HG02970 (cell line): ENCODE results near the gene NOCT.
"Not testable (repeated sequence)": the region's sequence is repeated elsewhere in the genome, so short reads cannot be mapped to it uniquely, and the experiment has no call there.

Source experiments
- ATAC-seq: cut with Tn5 transposase; IDR thresholded peaks from one replicate; pipeline ENCODE4 v1.9.1; 2021; ENCODE audit warnings: mild to moderate bottlenecking, moderate library complexity, moderate number of reproducible peaks; ENCODE audit not compliant: unreplicated experiment, low FRiP score

Gene NOCT

GRCh38 chr4:139015269-139015947 is at the start of gene NOCT:
Gene NOCT, plus strand, starts transcription at chr4:139015781. Its CDS starts 201 bp downstream, at chr4:139015982.
- peak; percentile 96 for ATAC-seq

GRCh38 chr4:138967313-138967712 is 48.3 kb upstream of the NOCT start:
- peak; percentile 98 for ATAC-seq

GRCh38 chr4:138972956-138973801 is 42.4 kb upstream of the NOCT start:
- ATAC-seq = no peak

- no peak for ATAC-seq
Observed at GRCh38 chr4:138975225-138975624, 40.4 kb upstream of the NOCT start.

- no peak for ATAC-seq
Observed at GRCh38 chr4:138976526-138976925, 39.1 kb upstream of the NOCT start.

GRCh38 chr4:138977524-138977923 is 38.1 kb upstream of the NOCT start:
- ATAC-seq = peak; percentile 94

- no peak for ATAC-seq
Observed at GRCh38 chr4:138978028-138978585, 37.5 kb upstream of the NOCT start.

- no peak for ATAC-seq
Observed at GRCh38 chr4:138978600-138978999, 37.0 kb upstream of the NOCT start.

GRCh38 chr4:138979742-138980141 is 35.8 kb upstream of the NOCT start:
- no peak for ATAC-seq

GRCh38 chr4:138981930-138982390 is 33.6 kb upstream of the NOCT start:
- ATAC-seq = no peak

- no peak for ATAC-seq
Observed at GRCh38 chr4:138982754-138983153, 32.8 kb upstream of the NOCT start.

GRCh38 chr4:138983690-138984089 is 31.9 kb upstream of the NOCT start:
- no peak for ATAC-seq

GRCh38 chr4:138984647-138985046 is 30.9 kb upstream of the NOCT start:
- no peak for ATAC-seq

- no peak for ATAC-seq
Observed at GRCh38 chr4:138992676-138993075, 22.9 kb upstream of the NOCT start.

- ATAC-seq = no peak
Observed at GRCh38 chr4:138996090-138996489, 19.5 kb upstream of the NOCT start.

GRCh38 chr4:138999666-139000065 is 15.9 kb upstream of the NOCT start:
- ATAC-seq = no peak

- ATAC-seq = not testable (repeated sequence)
Observed at GRCh38 chr4:139000134-139000533, 15.4 kb upstream of the NOCT start.

GRCh38 chr4:139001430-139001829 is 14.2 kb upstream of the NOCT start:
- not testable (repeated sequence) for ATAC-seq

- ATAC-seq = not testable (repeated sequence)
Observed at GRCh38 chr4:139003668-139004067, 11.9 kb upstream of the NOCT start.

- no peak for ATAC-seq
Observed at GRCh38 chr4:139005774-139006173, 9.8 kb upstream of the NOCT start.

GRCh38 chr4:139007640-139008039 is 7.9 kb upstream of the NOCT start:
- no peak for ATAC-seq
